ENCODE data around the gene BTLA.

BTLA gene

GRCh38 chr3:112492124-112492523 is 7.1 kb downstream of the BTLA start:
- TF ChIP-seq CTCF (IDR thresholded peaks at IDR 0.05; ENCODE audit: borderline replicate concordance, control extremely low read depth, extremely low read depth, insufficient read depth, missing control alignments): no peak
- in situ Hi-C loops (cut with MboI; ENCODE audit: low sequenced_read_pairs, unreplicated experiment): loop anchor here (10.0 kb wide), 1 partner anchor 377 kb away; no protein-coding TSS in a partner anchor
- DNase-seq (ENCODE audit: low spot score): no peak

- no peak for TF ChIP-seq CTCF (IDR thresholded peaks at IDR 0.05; ENCODE audit: borderline replicate concordance, control extremely low read depth, extremely low read depth, insufficient read depth, missing control alignments)
- DNase-seq (ENCODE audit: low spot score): no peak
- in situ Hi-C loops (cut with MboI; ENCODE audit: low sequenced_read_pairs, unreplicated experiment): loop anchor here (10.0 kb wide), 1 partner anchor 377 kb away; no protein-coding TSS in a partner anchor
Measured at GRCh38 chr3:112491373-112491772, 7.9 kb downstream of the BTLA start.

GRCh38 chr3:112489674-112490479 is 9.4 kb downstream of the BTLA start:
- no peak for TF ChIP-seq CTCF (IDR thresholded peaks at IDR 0.05; ENCODE audit: borderline replicate concordance, control extremely low read depth, extremely low read depth, insufficient read depth, missing control alignments)
- in situ Hi-C loops (cut with MboI; ENCODE audit: low sequenced_read_pairs, unreplicated experiment): loop anchor here (10.0 kb wide), 1 partner anchor 375 kb away; no protein-coding TSS in a partner anchor
- DNase-seq (ENCODE audit: low spot score): peak; percentile 44

DNA sequence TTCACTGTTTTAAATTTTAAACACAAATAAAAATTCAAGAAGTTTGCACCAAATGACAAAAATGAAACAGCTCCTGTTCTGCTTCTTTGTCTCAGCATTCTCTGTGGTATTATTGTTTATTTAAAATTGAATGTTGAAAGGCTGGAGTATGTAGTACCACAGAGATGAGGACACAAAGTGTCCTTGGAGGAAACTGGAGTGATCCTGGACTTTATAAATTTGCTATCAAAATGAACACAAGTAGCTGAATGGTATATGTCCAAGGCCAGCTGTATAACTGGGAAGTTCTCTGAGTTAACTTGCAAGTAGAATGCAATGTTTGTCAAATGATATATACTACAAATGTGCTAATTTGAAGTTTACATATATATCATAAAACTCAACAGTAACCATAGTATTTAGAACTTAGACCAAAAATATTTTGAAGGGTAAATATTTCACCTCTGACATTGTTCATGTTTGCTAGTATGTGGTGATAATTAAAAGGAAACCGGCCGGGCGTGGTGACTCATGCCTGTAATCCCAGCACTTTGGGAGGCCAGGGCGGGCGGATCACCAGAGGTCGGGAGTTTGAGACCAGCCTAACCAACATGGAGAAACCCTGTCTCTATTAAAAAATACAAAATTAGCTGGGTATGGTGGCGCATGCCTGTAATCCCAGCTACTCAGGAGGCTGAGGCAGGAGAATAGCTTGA is 12.3 kb downstream of the BTLA start:
- TF ChIP-seq CTCF (IDR thresholded peaks at IDR 0.05; ENCODE audit: borderline replicate concordance, control extremely low read depth, extremely low read depth, insufficient read depth, missing control alignments): no peak
- no peak for DNase-seq (ENCODE audit: low spot score)
- in situ Hi-C loops (cut with MboI; ENCODE audit: low sequenced_read_pairs, unreplicated experiment): no loop called here

- no peak for TF ChIP-seq CTCF (IDR thresholded peaks at IDR 0.05; ENCODE audit: borderline replicate concordance, control extremely low read depth, extremely low read depth, insufficient read depth, missing control alignments)
- in situ Hi-C loops (cut with MboI; ENCODE audit: low sequenced_read_pairs, unreplicated experiment): no loop called here
- DNase-seq (ENCODE audit: low spot score): no peak
Measured at GRCh38 chr3:112484352-112484751, 14.9 kb downstream of the BTLA start.

- no peak for DNase-seq (ENCODE audit: low spot score)
Measured at GRCh38 chr3:112482675-112483074, 16.6 kb downstream of the BTLA start.

More at GRCh38 chr3:112482675-112483074, 16.6 kb downstream of the BTLA start:
- TF ChIP-seq CTCF (IDR thresholded peaks at IDR 0.05; ENCODE audit: borderline replicate concordance, control extremely low read depth, extremely low read depth, insufficient read depth, missing control alignments): no peak
- in situ Hi-C loops (cut with MboI; ENCODE audit: low sequenced_read_pairs, unreplicated experiment): no loop called here
